K562 (cell line): ENCODE results near the gene DLGAP1. TPM values are rescaled to one million over a fixed set of nuclear protein-coding genes. Genes with fewer than 3 reads are reported as not detected.

Experiments
- AFF1 ChIP-seq, 2 experiments: fragments of 450-650 bp; IDR thresholded peaks; 2 replicates each; pipeline ENCODE4 v1.6.1; 2018; ENCODE audit warnings: mild to moderate bottlenecking in 2 of 2, low read depth in 1 of 2; ENCODE audit not compliant: partially characterized antibody in 2 of 2
- ARNT ChIP-seq, 2 experiments: fragments of 450-650 bp; IDR thresholded peaks; 2 replicates each; pipeline ENCODE4 v1.6.1; 2016; ENCODE audit warnings: mild to moderate bottlenecking in 1 of 2
- CREB3L1 ChIP-seq: fragments of 450-650 bp; IDR thresholded peaks from 2 replicates; pipeline ENCODE4 v1.6.1; 2014; ENCODE audit warnings: low read depth, mild to moderate bottlenecking, moderate library complexity, borderline replicate concordance
- FIP1L1 ChIP-seq: fragments of 200-400 bp; formaldehyde crosslinking; IDR thresholded peaks from 2 replicates; pipeline ENCODE4 v1.6.1; 2018; ENCODE audit warnings: mild to moderate bottlenecking, low read depth, low read length; ENCODE audit not compliant: poor library complexity, severe bottlenecking
- FOS ChIP-seq: IDR thresholded peaks from 3 replicates; pipeline ENCODE4 v1.6.1; 2011; ENCODE audit not compliant: insufficient read length; ENCODE audit errors: extremely low read depth
- FOXJ2 ChIP-seq: fragments of 200-800 bp; sonication (Bioruptor generic); IDR thresholded peaks from 2 replicates; pipeline ENCODE4 v1.6.1; 2016; ENCODE audit warnings: missing genetic modification characterization, missing compliant biosample characterization
- HOMEZ ChIP-seq: fragments of 250-450 bp; sonication (Bioruptor Pico); IDR thresholded peaks from 2 replicates; pipeline ENCODE4 v1.4.0; 2020; ENCODE audit warnings: mild to moderate bottlenecking, moderate library complexity
- MCM7 ChIP-seq, 2 experiments: fragments of 450-650 bp; IDR thresholded peaks; 2 replicates each; pipeline ENCODE4 v1.6.1; 2016 to 2018
- MXI1 ChIP-seq: IDR thresholded peaks from 2 replicates; pipeline ENCODE4 v1.6.1; 2011; ENCODE audit warnings: low read depth, mild to moderate bottlenecking, improper control_type of control experiment, low read length
- POLR2A ChIP-seq: fragments of 450-650 bp; conservative IDR thresholded peaks from 2 replicates; pipeline ENCODE4 v1.6.1; 2016
- POLR2H ChIP-seq: IDR thresholded peaks from 2 replicates; pipeline ENCODE4 v1.6.1; 2016; ENCODE audit warnings: missing genetic modification characterization, low read depth, mild to moderate bottlenecking, control low read depth, missing compliant biosample characterization, moderate library complexity
- POLR3A ChIP-seq: IDR thresholded peaks from 2 replicates; pipeline ENCODE4 v1.6.1; 2011; ENCODE audit warnings: borderline replicate concordance, mild to moderate bottlenecking, moderate library complexity; ENCODE audit not compliant: insufficient read length, insufficient read depth; ENCODE audit errors: extremely low read depth
- RBM34 ChIP-seq: fragments of 200-400 bp; formaldehyde crosslinking; IDR thresholded peaks from 2 replicates; pipeline ENCODE4 v1.6.1; 2018; ENCODE audit warnings: low read length, borderline replicate concordance; ENCODE audit not compliant: insufficient read depth
- STAG1 ChIP-seq: sonication (generic); formaldehyde crosslinking; IDR thresholded peaks from 2 replicates; pipeline ENCODE4 v1.5.0; 2020; ENCODE audit warnings: missing genetic modification reagents, borderline replicate concordance
- TAL1 ChIP-seq: fragments of 450-650 bp; IDR thresholded peaks from 2 replicates; pipeline ENCODE4 v1.6.1; 2016; ENCODE audit warnings: mild to moderate bottlenecking
- XRCC3 ChIP-seq: fragments of 450-650 bp; IDR thresholded peaks from 2 replicates; pipeline ENCODE4 v1.6.1; 2017; ENCODE audit warnings: mild to moderate bottlenecking, moderate library complexity
- ZBTB7A ChIP-seq: IDR thresholded peaks from 2 replicates; pipeline ENCODE4 v1.6.1; 2011; ENCODE audit warnings: low read depth, mild to moderate bottlenecking, low read length, moderate library complexity, borderline replicate concordance; ENCODE audit not compliant: control insufficient read depth
- ZNF23 ChIP-seq: fragments of 250-450 bp; sonication (Bioruptor Pico); IDR thresholded peaks from 2 replicates; pipeline ENCODE4 v1.4.0; 2020; ENCODE audit warnings: mild to moderate bottlenecking
- ZNF668 ChIP-seq: fragments of 250-450 bp; sonication (Bioruptor Pico); IDR thresholded peaks from 2 replicates; pipeline ENCODE4 v1.8.0; 2022; ENCODE audit warnings: mild to moderate bottlenecking, inconsistent platforms
- ZNF764 ChIP-seq: fragments of 250-450 bp; sonication (Bioruptor Pico); IDR thresholded peaks from 2 replicates; pipeline ENCODE4 v1.4.0; 2020; ENCODE audit warnings: low read depth, mild to moderate bottlenecking, moderate library complexity
- polyA plus RNA-seq, 8 experiments: library from polyadenylated mRNA; depleted of rRNA in 4 of 8; stranded (reverse) in 5 of 8; unstranded in 3 of 8; fragments of >200 nt; fragmentation: Nextera tagmentation in 2 of 8; fragmentation: Illumina TruSeq in 1 of 8; extraction: Ambion mirVana in 2 of 8; extraction: Trizol in 1 of 8; gene quantifications; 2 replicates each; pipeline versions ENCODE4 v1.2.1 to v1.2.3, GENCODE V29; 2011 to 2014; ENCODE audit warnings: inconsistent platforms in 1 of 8, missing spikeins in 1 of 8
- total RNA-seq, 7 experiments: library from RNA; depleted of rRNA in 6 of 7; stranded (reverse); fragments of >200 nt in 6 of 7; fragmentation: Illumina TruSeq in 2 of 7; extraction: Trizol in 2 of 7; gene quantifications; 2 replicates each; pipeline versions ENCODE4 v1.2.1 to v1.2.3, GENCODE V29; 2011 to 2021; ENCODE audit warnings: low replicate concordance in 1 of 7
- TF ChIP-seq, protein P1 (sequence below): sonication (generic); formaldehyde crosslinking; IDR thresholded peaks from 2 replicates; pipeline ENCODE4 v1.8.0; 2022; ENCODE audit warnings: mild to moderate bottlenecking, missing genetic modification reagents

DLGAP1 gene
- total and polyA plus RNA-seq, 9 of the 15 experiments (the other 6 are each of a cell fraction or from before 2014, with no cell fraction given) = 0.04 to 0.22 (median 0.08) TPM

DNA sequence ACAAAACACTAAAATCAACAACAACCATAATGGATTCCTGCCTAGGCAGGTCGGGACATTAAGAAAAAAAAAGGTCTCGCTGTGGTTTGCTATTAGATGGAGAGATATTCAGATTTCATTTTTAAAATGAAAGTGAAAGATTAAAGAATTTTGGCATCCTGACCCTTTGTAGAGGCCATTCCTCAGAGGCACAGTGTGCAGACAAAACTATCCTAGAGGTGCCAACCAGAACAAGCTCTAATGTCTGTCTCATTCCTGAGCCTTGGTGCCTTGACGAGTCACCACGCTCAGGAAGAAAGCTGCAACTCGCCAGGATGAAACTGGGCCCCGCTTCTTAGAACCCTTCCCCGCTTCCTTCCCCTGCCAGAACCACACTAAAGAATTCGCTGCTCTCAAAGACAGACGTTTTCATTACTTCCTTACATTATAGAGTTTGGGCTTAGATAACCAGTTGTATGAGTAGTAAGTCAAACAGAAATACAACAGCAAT is 849.1 kb downstream of the DLGAP1 start (continued):
- TF ChIP-seq ZBTB7A = no peak
- no peak for TF ChIP-seq FOXJ2 (tag)
- no peak for TF ChIP-seq POLR2A
- TF ChIP-seq ZNF23 (CRISPR knock-in tag) = no peak
- no peak for TF ChIP-seq ZNF668 (CRISPR knock-in tag)
- no peak for TF ChIP-seq RBM34
- TF ChIP-seq POLR2H = no peak
- TF ChIP-seq STAG1 (CRISPR knock-in tag) = no peak
- no peak for TF ChIP-seq ARNT (IDR thresholded peaks at IDR 0.05)
- no peak for TF ChIP-seq CREB3L1
- TF ChIP-seq AFF1 (IDR thresholded peaks at IDR 0.05; ENCODE audit: low read depth in 1 of 2, partially characterized antibody in 2 of 2) = no peak
- no peak for TF ChIP-seq ZNF764 (CRISPR knock-in tag)
- no peak for TF ChIP-seq MCM7 (IDR thresholded peaks at IDR 0.05)
- TF ChIP-seq POLR3A = no peak
- TF ChIP-seq, protein P1, sequence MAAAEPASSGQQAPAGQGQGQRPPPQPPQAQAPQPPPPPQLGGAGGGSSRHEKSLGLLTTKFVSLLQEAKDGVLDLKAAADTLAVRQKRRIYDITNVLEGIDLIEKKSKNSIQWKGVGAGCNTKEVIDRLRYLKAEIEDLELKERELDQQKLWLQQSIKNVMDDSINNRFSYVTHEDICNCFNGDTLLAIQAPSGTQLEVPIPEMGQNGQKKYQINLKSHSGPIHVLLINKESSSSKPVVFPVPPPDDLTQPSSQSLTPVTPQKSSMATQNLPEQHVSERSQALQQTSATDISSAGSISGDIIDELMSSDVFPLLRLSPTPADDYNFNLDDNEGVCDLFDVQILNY (CRISPR knock-in tag) = no peak
- TF ChIP-seq TAL1 = no peak
- no peak for TF ChIP-seq FOS
- TF ChIP-seq MXI1 = no peak
- no peak for TF ChIP-seq FIP1L1
- TF ChIP-seq HOMEZ = no peak
- TF ChIP-seq XRCC3 = no peak
